Thyroid gland (tissue), 4 donors: ENCODE measurements around the gene MLH3.
A peak's percentile ranks its signal among the peaks of the same experiment; 100 is the strongest.

Experiments used
- CTCF ChIP-seq, 6 experiments: fragments of 200-600 bp in 3 of 6; fragments of 450-650 bp in 3 of 6; sonication (generic) in 3 of 6; IDR thresholded peaks; one replicate each; pipeline ENCODE4 v1.5.1; 2016 to 2019; ENCODE audit warnings: antibody characterized with exemption in 6 of 6, mild to moderate bottlenecking in 2 of 6, inconsistent platforms in 1 of 6, moderate library complexity in 1 of 6
- POLR2A ChIP-seq, 2 donors: fragments of 450-650 bp; IDR thresholded peaks; one replicate each; pipeline ENCODE4 v1.6.1; 2017; ENCODE audit warnings: antibody characterized with exemption in 2 of 2, mild to moderate bottlenecking in 2 of 2, moderate library complexity in 1 of 2

DNA sequence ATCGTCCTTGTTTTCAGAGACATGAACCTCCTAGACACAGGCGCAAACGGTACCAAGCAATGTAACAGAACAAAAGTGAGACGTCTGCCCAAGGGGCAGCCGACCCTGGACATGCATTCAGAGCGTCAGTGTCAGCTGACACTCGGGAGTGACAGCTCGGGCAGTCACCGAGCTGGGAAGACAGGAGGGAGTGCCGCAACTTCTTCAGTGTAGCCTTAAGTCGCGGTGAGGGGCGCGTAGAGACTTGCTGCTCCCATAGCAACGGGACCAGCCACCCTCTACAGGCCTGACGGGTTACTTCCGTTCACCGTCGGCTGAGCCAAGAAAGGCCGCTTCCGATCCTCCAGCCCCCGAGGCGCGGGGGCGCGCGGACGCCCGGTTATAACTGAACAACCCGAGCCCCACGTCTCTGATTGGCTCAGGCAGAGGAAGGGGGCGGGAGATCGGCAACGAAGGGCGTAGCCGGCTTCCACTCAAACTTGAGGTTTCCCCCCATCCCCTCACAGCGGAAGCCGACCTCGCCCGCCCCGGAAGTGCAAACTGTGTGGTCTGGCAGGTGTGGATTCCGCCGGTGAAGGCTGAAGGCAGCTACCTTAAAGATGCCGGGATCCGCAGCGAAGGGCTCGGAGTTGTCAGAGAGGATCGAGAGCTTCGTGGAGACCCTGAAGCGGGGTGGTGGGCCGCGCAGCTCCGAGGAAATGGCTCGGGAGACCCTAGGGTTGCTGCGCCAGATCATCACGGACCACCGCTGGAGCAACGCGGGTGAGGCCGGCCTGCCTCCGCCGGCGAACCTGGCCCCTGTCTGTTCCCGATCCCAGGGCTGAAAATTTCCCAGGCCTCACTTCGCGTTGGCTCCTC, 48.6 kb downstream of the MLH3 start, which contains the start of gene EIF2B2:
- TF ChIP-seq CTCF (IDR thresholded peaks at IDR 0.05) (peak in 4 of 6 experiments; percentile 22 to 37 (median 27)), POLR2A (IDR thresholded peaks at IDR 0.05) (peak in 1 of 2 donors; percentile 86)
